C4-2B (cell line): ENCODE measurements around the gene HACE1.

Source experiments
- CTCF ChIP-seq: fragments of 450-650 bp; conservative IDR thresholded peaks from 2 replicates; pipeline ENCODE4 v1.5.1; 2017; ENCODE audit warnings: mild to moderate bottlenecking
- ZFX ChIP-seq: fragments of 450-650 bp; IDR thresholded peaks from 2 replicates; pipeline ENCODE4 v1.6.1; 2017

GRCh38 chr6:104692008-104692407, 167.7 kb downstream of the HACE1 start:
- TF ChIP-seq CTCF = no peak
- no peak for TF ChIP-seq ZFX
